Small intestine (tissue), 7 donors: ENCODE measurements around the gene NCKAP5. TPM values are rescaled to one million over a fixed set of nuclear protein-coding genes. Genes with fewer than 3 reads are reported as not detected.
A peak's percentile ranks its signal among the peaks of the same experiment; 100 is the strongest.

Source experiments
- DNase-seq, 2 donors: peaks; one replicate each; pipeline versions ENCODE4 v3.0.0 to v3.0.0-alpha.2; 2013
- FAIRE-seq: peaks from 2 replicates; lab custom pipeline; 2012; peaks lifted over from hg19 to GRCh38; lab: Jason Lieb, UNC
- H3K27ac ChIP-seq, 3 donors: one replicate each; pipeline ENCODE4 v1.5.1; 2013; ENCODE audit warnings: low read length in 2 of 3, mild to moderate bottlenecking in 2 of 3, control low read depth in 1 of 3, inconsistent platforms in 1 of 3, low read depth in 1 of 3, moderate library complexity in 1 of 3
- H3K27me3 ChIP-seq, 3 donors: one replicate each; pipeline ENCODE4 v1.6.1; 2013; ENCODE audit warnings: low read length in 3 of 3, inconsistent platforms in 1 of 3; ENCODE audit not compliant: control insufficient read depth in 3 of 3, insufficient read depth in 3 of 3
- H3K36me3 ChIP-seq, 3 donors: one replicate each; pipeline ENCODE4 v1.6.1; 2013; ENCODE audit warnings: low read length in 3 of 3, inconsistent platforms in 1 of 3, low read depth in 1 of 3, mild to moderate bottlenecking in 1 of 3, moderate library complexity in 1 of 3; ENCODE audit not compliant: control insufficient read depth in 3 of 3, insufficient read depth in 2 of 3
- H3K4me1 ChIP-seq, 3 donors: one replicate each; pipeline ENCODE4 v1.6.1; 2013; ENCODE audit warnings: low read length in 2 of 3, inconsistent platforms in 1 of 3, low read depth in 1 of 3, mild to moderate bottlenecking in 1 of 3, moderate library complexity in 1 of 3; ENCODE audit not compliant: control insufficient read depth in 3 of 3, insufficient read depth in 2 of 3
- H3K4me3 ChIP-seq, 3 donors: one replicate each; pipeline ENCODE4 v1.5.1; 2013; ENCODE audit warnings: low read length in 3 of 3, control low read depth in 1 of 3, inconsistent platforms in 1 of 3, low read depth in 1 of 3, mild to moderate bottlenecking in 1 of 3, moderate library complexity in 1 of 3
- H3K9me3 ChIP-seq, 2 donors: one replicate each; pipeline ENCODE4 v1.6.1; 2013; ENCODE audit warnings: low read depth in 1 of 2, low read length in 1 of 2; ENCODE audit not compliant: control insufficient read depth in 2 of 2, insufficient read depth in 1 of 2
- WGBS, 3 donors: extraction: QIAGEN DNeasy Blood & Tissue Kit; methylation state at CpG; one replicate each; pipeline ENCODE4 v1.1.7; 2013; 5-methylcytosine and 5-hydroxymethylcytosine counted together
- polyA plus RNA-seq, 4 donors: library from polyadenylated mRNA; stranded (reverse) in 3 of 4; unstranded in 1 of 4; fragments of 200-250 nt in 3 of 4; fragments of 120-200 nt in 1 of 4; gene quantifications; one replicate each; pipeline versions ENCODE4 v1.2.1 to v1.2.3, GENCODE V29; 2013
- donor health status: healthy with polysubstance abuse.
- donor health status: control.
- donor health status: control.
- donor health status: Bipolar disorder and iron deficiency.
- donor health status: healthy.

The NCKAP5 gene
- polyA plus RNA-seq, 4 donors: 0.52 to 7.8 (median 6.5) TPM

- DNase-seq: peak in 1 of 2 donors; percentile 24
- H3K27me3 ChIP-seq: no peaks in the 10 kb centered on the region
- 51 to 54% (median 52%) methylated on average over 3 of the region's 3 CpGs for WGBS, 3 donors
- H3K4me1 ChIP-seq: peaks cover 0 to 50% (median 6%) of the 10 kb centered on the region in 3 donors
- no peak for FAIRE-seq
- H3K9me3 ChIP-seq: no peaks in the 10 kb centered on the region
- H3K4me3 ChIP-seq: no peak overlapping the region
- no peaks in the 10 kb centered on the region for H3K36me3 ChIP-seq
- H3K27ac ChIP-seq: peak overlapping the region in 1 of 3 donors; percentile 44
Measured at GRCh38 chr2:133497270-133497893, 70.9 kb downstream of the NCKAP5 start.

GRCh38 chr2:133496501-133497269 is 71.6 kb downstream of the NCKAP5 start:
- H3K27ac ChIP-seq: no peak overlapping the region
- WGBS, 3 donors: 74 to 82% (median 78%) methylated on average over 3 of the region's 3 CpGs
- H3K36me3 ChIP-seq: no peaks in the 10 kb centered on the region
- peaks cover 0 to 50% (median 6%) of the 10 kb centered on the region in 3 donors for H3K4me1 ChIP-seq
- no peak for DNase-seq
- H3K27me3 ChIP-seq: no peaks in the 10 kb centered on the region
- H3K4me3 ChIP-seq: no peak overlapping the region
- no peak for FAIRE-seq
- H3K9me3 ChIP-seq: no peaks in the 10 kb centered on the region

DNA sequence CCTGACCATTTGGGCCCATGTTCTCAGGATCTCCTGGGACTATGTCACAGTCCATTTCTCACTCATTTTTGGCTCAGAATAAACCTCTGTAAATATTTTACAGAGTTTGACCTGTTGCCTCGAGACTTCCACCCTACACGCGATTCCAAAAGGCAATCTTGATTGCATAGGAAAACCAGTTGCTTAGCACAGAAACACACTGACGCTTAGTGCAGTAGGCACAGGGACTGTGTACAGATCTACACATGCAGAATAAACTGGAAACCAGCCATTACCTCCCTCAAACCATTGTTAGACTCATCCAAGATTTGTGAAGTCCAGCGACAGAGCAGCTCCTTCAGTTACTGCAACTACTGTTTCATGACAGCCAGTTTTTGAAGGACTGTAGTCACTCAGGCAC is 73.0 kb downstream of the NCKAP5 start:
- Histone ChIP-seq H3K27ac (peak overlapping the region in 1 of 3 donors; percentile 13), H3K4me1 (peaks cover 0 to 50% (median 6%) of the 10 kb centered on the region in 3 donors), H3K4me3 (no peak overlapping the region), H3K9me3 (no peaks in the 10 kb centered on the region), H3K27me3 (no peaks in the 10 kb centered on the region), H3K36me3 (no peaks in the 10 kb centered on the region)
- FAIRE-seq (no peak), DNase-seq (peak; percentile 61 to 74)
- 16 to 36% (median 18%) methylated on average over 5 of the region's 5 CpGs for WGBS, 3 donors

- no peaks in the 10 kb centered on the region for H3K9me3 ChIP-seq
Measured at GRCh38 chr2:133492719-133493380, 75.4 kb downstream of the NCKAP5 start.

DNA sequence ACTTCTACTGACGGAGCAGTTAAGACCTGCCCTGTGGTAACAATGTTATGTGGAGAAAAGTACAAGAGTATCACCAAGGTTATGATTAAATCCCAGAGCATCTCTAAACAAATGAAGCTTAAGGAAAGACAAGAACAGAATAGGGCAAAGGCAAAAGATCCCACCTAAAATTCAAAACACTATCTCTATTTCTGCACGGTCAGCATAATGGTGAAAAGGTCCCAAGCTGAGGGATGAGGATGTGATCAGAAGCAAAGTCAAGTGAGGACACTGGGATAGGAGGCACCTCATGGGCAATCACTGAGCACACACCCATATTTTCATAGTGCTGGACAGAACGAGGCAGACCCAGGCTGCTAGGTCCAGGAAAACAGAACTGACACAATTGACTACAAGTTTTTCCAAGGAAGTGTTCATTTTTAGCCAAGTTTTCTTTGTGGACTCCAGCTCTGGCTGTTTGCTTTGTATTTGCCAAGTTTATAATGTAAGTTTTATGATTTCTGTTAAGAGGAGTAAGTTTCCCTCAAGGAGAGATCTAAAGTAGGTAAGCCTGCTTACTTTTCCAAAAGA is 77.8 kb downstream of the NCKAP5 start:
- no peaks in the 10 kb centered on the region for H3K27me3 ChIP-seq
- DNase-seq: no peak
- no peak overlapping the region for H3K27ac ChIP-seq
- peaks cover 0 to 4% of the 10 kb centered on the region in 2 donors for H3K9me3 ChIP-seq
- H3K4me3 ChIP-seq: no peak overlapping the region
- H3K4me1 ChIP-seq: peaks cover 0 to 26% (median 0%) of the 10 kb centered on the region in 3 donors
- 64 to 78% (median 70%) methylated on average over 3 of the region's 3 CpGs for WGBS, 3 donors
- FAIRE-seq: no peak
- H3K36me3 ChIP-seq: no peaks in the 10 kb centered on the region

More at GRCh38 chr2:133492719-133493380, 75.4 kb downstream of the NCKAP5 start:
- no peaks in the 10 kb centered on the region for H3K36me3 ChIP-seq
- no peak for FAIRE-seq
- 19 to 69% (median 32%) methylated on average over 2 of the region's 2 CpGs for WGBS, 3 donors
- no peaks in the 10 kb centered on the region for H3K27me3 ChIP-seq
- peak overlapping the region in 1 of 3 donors; percentile 57 for H3K27ac ChIP-seq
- peaks cover 0 to 35% (median 6%) of the 10 kb centered on the region in 3 donors for H3K4me1 ChIP-seq
- peak; percentile 60 to 74 for DNase-seq
- H3K4me3 ChIP-seq: no peak overlapping the region

GRCh38 chr2:133489641-133490410 is 78.4 kb downstream of the NCKAP5 start:
- H3K27me3 ChIP-seq: no peaks in the 10 kb centered on the region
- 63 to 70% (median 64%) methylated on average over 5 of the region's 5 CpGs for WGBS, 3 donors
- H3K4me1 ChIP-seq: peaks cover 0 to 20% (median 0%) of the 10 kb centered on the region in 3 donors
- no peaks in the 10 kb centered on the region for H3K36me3 ChIP-seq
- peaks cover 0 to 4% of the 10 kb centered on the region in 2 donors for H3K9me3 ChIP-seq
- no peak for DNase-seq
- no peak for FAIRE-seq
- H3K4me3 ChIP-seq: no peak overlapping the region
- no peak overlapping the region for H3K27ac ChIP-seq

GRCh38 chr2:133489146-133489545 is 79.1 kb downstream of the NCKAP5 start:
- Histone ChIP-seq H3K9me3 (peaks cover 0 to 4% of the 10 kb centered on the region in 2 donors), H3K4me1 (peaks cover 0 to 14% (median 0%) of the 10 kb centered on the region in 3 donors), H3K36me3 (no peaks in the 10 kb centered on the region), H3K27me3 (no peaks in the 10 kb centered on the region), H3K4me3 (no peak overlapping the region), H3K27ac (no peak overlapping the region)
- DNase-seq: no peak
- FAIRE-seq: no peak
- 88 to 91% (median 90%) methylated on average over 1 of the region's 1 CpG for WGBS, 3 donors
